Fibroblast of the aortic adventitia (primary cell): ENCODE results near the gene OR4E2. TPM values are rescaled to one million over a fixed set of nuclear protein-coding genes. Genes with fewer than 3 reads are reported as not detected.

Experiments
- DNase-seq: peaks from one replicate; pipeline ENCODE4 v3.0.0-alpha.2; 2010; ENCODE audit warnings: low read depth
- H3K4me3 ChIP-seq: 2 replicates; pipeline ENCODE4 v1.5.1; 2011; ENCODE audit warnings: low read depth, mild to moderate bottlenecking, control low read depth, low read length, moderate library complexity
- CTCF ChIP-seq: IDR thresholded peaks from 2 replicates; pipeline ENCODE4 v1.5.1; 2011; ENCODE audit warnings: mild to moderate bottlenecking, low read length, control low read depth, inconsistent platforms; ENCODE audit not compliant: insufficient read depth
- total RNA-seq: library from RNA; depleted of rRNA; stranded (reverse); fragments of >200 nt; gene quantifications from 2 replicates; pipeline ENCODE4 v1.2.3, GENCODE V29; 2012; ENCODE audit warnings: low replicate concordance

The OR4E2 gene
- total RNA-seq, 1 donor: not detected

- no peak overlapping the region for H3K4me3 ChIP-seq
- TF ChIP-seq CTCF: no peak
- peak; percentile 2 for DNase-seq
Observed at GRCh38 chr14:21668377-21668776, 14.7 kb downstream of the OR4E2 start.

GRCh38 chr14:21669284-21669683 lies 15.6 kb downstream of the OR4E2 start:
- DNase-seq: no peak
- no peak for TF ChIP-seq CTCF
- H3K4me3 ChIP-seq: no peak overlapping the region

GRCh38 chr14:21671371-21671770 lies 17.7 kb downstream of the OR4E2 start:
- DNase-seq: no peak

GRCh38 chr14:21672116-21672515 lies 18.5 kb downstream of the OR4E2 start:
- TF ChIP-seq CTCF: no peak
- no peak for DNase-seq

More at GRCh38 chr14:21671371-21671770, 17.7 kb downstream of the OR4E2 start:
- TF ChIP-seq CTCF: no peak
- H3K4me3 ChIP-seq: no peak overlapping the region

GRCh38 chr14:21673718-21674117 lies 20.1 kb downstream of the OR4E2 start, which contains the start of gene OR4E1:
TSS of gene OR4E1 (minus strand) at chr14:21673818. CDS start at chr14:21670935, 2,883 bp downstream.
- DNase-seq: no peak
- TF ChIP-seq CTCF: no peak
- H3K4me3 ChIP-seq: no peak within 1 kb of the TSS

More at GRCh38 chr14:21672116-21672515, 18.5 kb downstream of the OR4E2 start:
- H3K4me3 ChIP-seq: no peak overlapping the region

GRCh38 chr14:21675566-21675965 lies 21.9 kb downstream of the OR4E2 start:
- DNase-seq: no peak
- no peak overlapping the region for H3K4me3 ChIP-seq
- no peak for TF ChIP-seq CTCF

GRCh38 chr14:21680072-21680471 lies 26.4 kb downstream of the OR4E2 start:
- H3K4me3 ChIP-seq: no peak overlapping the region
- DNase-seq: peak; percentile 17

More at GRCh38 chr14:21680072-21680471, 26.4 kb downstream of the OR4E2 start:
- TF ChIP-seq CTCF: no peak
